K562 (cell line): ENCODE measurements around the gene MICOS13. TPM values are rescaled to one million over a fixed set of nuclear protein-coding genes. Genes with fewer than 3 reads are reported as not detected.

Source experiments
- BCOR ChIP-seq: fragments of 450-650 bp; IDR thresholded peaks from 2 replicates; pipeline ENCODE4 v1.6.1; 2016
- CCNT2 ChIP-seq: IDR thresholded peaks from 2 replicates; pipeline ENCODE4 v1.6.1; 2011; ENCODE audit warnings: borderline replicate concordance, low read depth, mild to moderate bottlenecking, moderate library complexity, mixed read lengths, low read length; ENCODE audit not compliant: insufficient read length; ENCODE audit errors: extremely low read depth
- CEBPG ChIP-seq, 3 experiments: fragments of 200-800 bp in 1 of 3; sonication (Bioruptor generic) in 1 of 3; sonication (generic) in 1 of 3; formaldehyde crosslinking in 1 of 3; IDR thresholded peaks in 2 of 3; conservative IDR thresholded peaks in 1 of 3; 2 replicates each; pipeline versions ENCODE4 v1.6.1 to v1.8.0; 2016 to 2022; ENCODE audit warnings: missing compliant biosample characterization in 2 of 3, missing genetic modification characterization in 2 of 3, mild to moderate bottlenecking in 1 of 3, missing genetic modification reagents in 1 of 3
- COPS2 ChIP-seq: fragments of 450-650 bp; conservative IDR thresholded peaks from 2 replicates; pipeline ENCODE4 v1.6.1; 2016; ENCODE audit warnings: mild to moderate bottlenecking, moderate library complexity
- ETV1 ChIP-seq: fragments of 450-650 bp; conservative IDR thresholded peaks from 2 replicates; pipeline ENCODE4 v1.6.1; 2016; ENCODE audit warnings: missing genetic modification characterization, control low read depth, low read depth, missing compliant biosample characterization
- ETV6 ChIP-seq, 3 experiments: fragments of 150-350 bp in 1 of 3; sonication (generic) in 1 of 3; formaldehyde crosslinking in 1 of 3; IDR thresholded peaks; 2 replicates each; pipeline versions ENCODE4 v1.6.1 to v1.8.0; 2014 to 2022; ENCODE audit warnings: borderline replicate concordance in 2 of 3, low read depth in 2 of 3, antibody characterized with exemption in 1 of 3, low read length in 1 of 3, mild to moderate bottlenecking in 1 of 3, missing genetic modification reagents in 1 of 3
- FOXA3 ChIP-seq, 2 experiments: fragments of 450-650 bp in 1 of 2; sonication (generic) in 1 of 2; formaldehyde crosslinking; IDR thresholded peaks in 1 of 2; conservative IDR thresholded peaks in 1 of 2; 2 replicates each; pipeline versions ENCODE4 v1.4.0 to v1.8.0; 2020 to 2022; ENCODE audit warnings: mild to moderate bottlenecking in 2 of 2, missing genetic modification reagents in 1 of 2
- FOXP4 ChIP-seq: sonication (generic); formaldehyde crosslinking; IDR thresholded peaks from 2 replicates; pipeline ENCODE4 v1.8.0; 2022; ENCODE audit warnings: mild to moderate bottlenecking, missing genetic modification reagents, borderline replicate concordance
- HDAC1 ChIP-seq, 2 experiments: fragments of 450-650 bp; IDR thresholded peaks; 2 replicates each; pipeline ENCODE4 v1.6.1; 2016 to 2017; ENCODE audit warnings: inconsistent platforms in 1 of 2, mild to moderate bottlenecking in 1 of 2, moderate library complexity in 1 of 2
- HDAC8 ChIP-seq: fragments of 450-650 bp; IDR thresholded peaks from 2 replicates; pipeline ENCODE4 v1.6.1; 2016; ENCODE audit warnings: mild to moderate bottlenecking, missing genetic modification characterization, moderate library complexity, missing compliant biosample characterization
- MEF2A ChIP-seq: IDR thresholded peaks from 2 replicates; pipeline ENCODE4 v1.6.1; 2011; ENCODE audit warnings: low read depth, mild to moderate bottlenecking, low read length, moderate library complexity; ENCODE audit not compliant: control insufficient read depth
- MEIS2 ChIP-seq: fragments of 450-650 bp; IDR thresholded peaks from 2 replicates; pipeline ENCODE4 v1.6.1; 2014; ENCODE audit warnings: mild to moderate bottlenecking; ENCODE audit not compliant: partially characterized antibody
- SMAD1 ChIP-seq: fragments of 150-350 bp; IDR thresholded peaks from 2 replicates; pipeline ENCODE4 v1.6.1; 2014; ENCODE audit warnings: low read length, low read depth; ENCODE audit not compliant: partially characterized antibody
- THRB ChIP-seq: fragments of 450-650 bp; formaldehyde crosslinking; conservative IDR thresholded peaks from 2 replicates; pipeline ENCODE4 v1.4.0; 2022; ENCODE audit warnings: mild to moderate bottlenecking, missing genetic modification characterization
- USF1 ChIP-seq: sonication (generic); formaldehyde crosslinking; IDR thresholded peaks from 2 replicates; pipeline ENCODE4 v1.9.0; 2022; ENCODE audit warnings: mild to moderate bottlenecking, missing genetic modification reagents
- ZBTB43 ChIP-seq: sonication (generic); formaldehyde crosslinking; IDR thresholded peaks from 2 replicates; pipeline ENCODE4 v1.8.0; 2023; ENCODE audit warnings: mild to moderate bottlenecking, missing genetic modification reagents
- ZNF263 ChIP-seq: sonication (generic); formaldehyde crosslinking; IDR thresholded peaks from 2 replicates; pipeline ENCODE4 v1.8.0; 2022; ENCODE audit warnings: mild to moderate bottlenecking, missing genetic modification reagents, borderline replicate concordance
- ZNF280A ChIP-seq: fragments of 450-650 bp; IDR thresholded peaks from 2 replicates; pipeline ENCODE4 v1.6.1; 2018; ENCODE audit warnings: mild to moderate bottlenecking, low read depth; ENCODE audit not compliant: partially characterized antibody
- polyA plus RNA-seq, 8 experiments: library from polyadenylated mRNA; depleted of rRNA in 4 of 8; stranded (reverse) in 5 of 8; unstranded in 3 of 8; fragments of >200 nt; fragmentation: Nextera tagmentation in 2 of 8; fragmentation: Illumina TruSeq in 1 of 8; extraction: Ambion mirVana in 2 of 8; extraction: Trizol in 1 of 8; gene quantifications; 2 replicates each; pipeline versions ENCODE4 v1.2.1 to v1.2.3, GENCODE V29; 2011 to 2014; ENCODE audit warnings: inconsistent platforms in 1 of 8, missing spikeins in 1 of 8
- total RNA-seq, 7 experiments: library from RNA; depleted of rRNA in 6 of 7; stranded (reverse); fragments of >200 nt in 6 of 7; fragmentation: Illumina TruSeq in 2 of 7; extraction: Trizol in 2 of 7; gene quantifications; 2 replicates each; pipeline versions ENCODE4 v1.2.1 to v1.2.3, GENCODE V29; 2011 to 2021; ENCODE audit warnings: low replicate concordance in 1 of 7

Gene MICOS13
- total and polyA plus RNA-seq, 9 of the 15 experiments (the other 6 are each of a cell fraction or from before 2014, with no cell fraction given): 15.5 to 220 (median 49.4) TPM

GRCh38 chr19:5719274-5719960 lies 39.1 kb upstream of the MICOS13 start (continued):
- TF ChIP-seq ZNF280A (no peak), CCNT2 (no peak), MEF2A (no peak), ZNF263 (no peak), ZBTB43 (CRISPR knock-in tag) (peak; percentile 86; the same call in 1 of the 2 replicates), CEBPG (CRISPR knock-in tag; IDR thresholded peaks at IDR 0.05) (peak; percentile 65), CEBPG (tag; conservative IDR thresholded peaks at IDR 0.05 in 1 of 2, IDR thresholded peaks at IDR 0.05 in 1 of 2) (peak; percentile 42 to 84; a peak in 2 of 4 replicates), HDAC8 (tag) (peak; percentile 63; the same call in 1 of the 2 replicates), USF1 (no peak), COPS2 (no peak), HDAC1 (IDR thresholded peaks at IDR 0.05) (no peak), MEIS2 (no peak), FOXP4 (no peak; the same call in 1 of the 2 replicates), FOXA3 (CRISPR knock-in tag; conservative IDR thresholded peaks at IDR 0.05 in 1 of 2, IDR thresholded peaks at IDR 0.05 in 1 of 2) (no peak; a peak in 1 of 4 replicates), SMAD1 (no peak), THRB (no peak), ETV1 (tag) (no peak), ETV6 (IDR thresholded peaks at IDR 0.05; ENCODE audit: borderline replicate concordance in 1 of 2, low read depth in 2 of 2, low read length in 1 of 2) (no peak), ETV6 (CRISPR knock-in tag; IDR thresholded peaks at IDR 0.05; ENCODE audit: borderline replicate concordance) (peak; percentile 46; the same call in 1 of the 2 replicates), BCOR (no peak)
